Measurements from ENCODE around the gene GRHL3. TPM values are rescaled to one million over a fixed set of nuclear protein-coding genes. Genes with fewer than 3 reads are reported as not detected.

The GRHL3 gene
- total RNA-seq, 1 donor: not detected

- no peak overlapping the region for H3K4me3 ChIP-seq (ENCODE audit: low read depth, low read length)
- TF ChIP-seq CTCF (IDR thresholded peaks at IDR 0.05; ENCODE audit: insufficient read depth, low read depth, low read length): no peak
- no peak for DNase-seq (ENCODE audit: low read depth)
Observed at GRCh38 chr1:24279590-24280232, 39.4 kb upstream of the GRHL3 start.

- H3K4me3 ChIP-seq (ENCODE audit: low read depth, low read length): no peak overlapping the region
- no peak for DNase-seq (ENCODE audit: low read depth)
- no peak for TF ChIP-seq CTCF (IDR thresholded peaks at IDR 0.05; ENCODE audit: insufficient read depth, low read depth, low read length)
Observed at GRCh38 chr1:24281591-24281990, 37.6 kb upstream of the GRHL3 start.

GRCh38 chr1:24282491-24282890, 36.7 kb upstream of the GRHL3 start:
- no peak for DNase-seq (ENCODE audit: low read depth)
- no peak overlapping the region for H3K4me3 ChIP-seq (ENCODE audit: low read depth, low read length)
- no peak for TF ChIP-seq CTCF (IDR thresholded peaks at IDR 0.05; ENCODE audit: insufficient read depth, low read depth, low read length)

GRCh38 chr1:24283326-24284155, 35.6 kb upstream of the GRHL3 start:
- H3K4me3 ChIP-seq (ENCODE audit: low read depth, low read length): no peak overlapping the region
- peak; percentile 90 for DNase-seq (ENCODE audit: low read depth)
- TF ChIP-seq CTCF (IDR thresholded peaks at IDR 0.05; ENCODE audit: insufficient read depth, low read depth, low read length): no peak

- H3K4me3 ChIP-seq (ENCODE audit: low read depth, low read length): no peak overlapping the region
- no peak for DNase-seq (ENCODE audit: low read depth)
- TF ChIP-seq CTCF (IDR thresholded peaks at IDR 0.05; ENCODE audit: insufficient read depth, low read depth, low read length): no peak
Observed at GRCh38 chr1:24284156-24284471, 35.0 kb upstream of the GRHL3 start.

GRCh38 chr1:24285231-24285630, 33.9 kb upstream of the GRHL3 start:
- H3K4me3 ChIP-seq (ENCODE audit: low read depth, low read length): no peak overlapping the region
- DNase-seq (ENCODE audit: low read depth): no peak
- TF ChIP-seq CTCF (IDR thresholded peaks at IDR 0.05; ENCODE audit: insufficient read depth, low read depth, low read length): no peak

Data from fibroblast of villous mesenchyme (primary cell).